A549 (cell line): Measurements from ENCODE around the gene UBE2N. TPM values are rescaled to one million over a fixed set of nuclear protein-coding genes. Genes with fewer than 3 reads are reported as not detected.
A peak's percentile ranks its signal among the peaks of the same experiment; 100 is the strongest.

ENCODE experiments used
- ATAC-seq, 2 experiments: fragments of 200-7000 bp in 1 of 2; fragments of >200 bp in 1 of 2; cut with Nextera tagmentation in 1 of 2; cut with Tn5 transposase in 1 of 2; 3 replicates each; pipeline versions ENCODE4 v1.8.0 to v1.9.1; 2018 to 2020; ENCODE audit warnings: mild to moderate bottlenecking in 1 of 2, moderate library complexity in 1 of 2
- CTCF ChIA-PET: fragments of 300-600 bp; sonication (Branson Sonifier 250); formaldehyde crosslinking; extraction: SDS; loops from one replicate; lab custom pipeline; 2021; ENCODE audit warnings: antibody characterized with exemption, inconsistent platforms; lab: Yijun Ruan, JAX
- POLR2A ChIA-PET: fragments of 350-600 bp; formaldehyde crosslinking; extraction: SDS; loops from one replicate; lab custom pipeline; 2021; ENCODE audit warnings: antibody characterized with exemption, inconsistent platforms; lab: Yijun Ruan, JAX
- DNase-seq, 2 experiments: peaks; one replicate each; pipeline versions ENCODE4 v3.0.0 to v3.0.0-alpha.2; 2011 to 2016; ENCODE audit warnings: low read depth in 1 of 2, low spot score in 1 of 2
- FAIRE-seq: peaks from 2 replicates; lab custom pipeline; 2011; peaks lifted over from hg19 to GRCh38; lab: Jason Lieb, UNC
- H3K27ac ChIP-seq, 2 experiments: fragments of >200 bp; sonication (Bioruptor Twin); formaldehyde crosslinking; 3 replicates each; pipeline ENCODE4 v1.5.1; 2016 to 2017
- H3K4me1 ChIP-seq: fragments of >200 bp; sonication (Bioruptor Twin); formaldehyde crosslinking; 3 replicates; pipeline ENCODE4 v1.6.1; 2016
- H3K4me2 ChIP-seq: fragments of >200 bp; sonication (Bioruptor Twin); formaldehyde crosslinking; 3 replicates; pipeline ENCODE4 v1.6.1; 2016
- H3K4me3 ChIP-seq: fragments of >200 bp; sonication (Bioruptor Twin); formaldehyde crosslinking; 3 replicates; pipeline ENCODE4 v1.5.1; 2016
- H3K9me3 ChIP-seq: fragments of >200 bp; sonication (Bioruptor Twin); formaldehyde crosslinking; 3 replicates; pipeline ENCODE4 v1.6.1; 2016
- CBX2 ChIP-seq: fragments of 200-600 bp; sonication (generic); IDR thresholded peaks from 2 replicates; pipeline ENCODE4 v1.6.1; 2016; ENCODE audit warnings: low read depth, mild to moderate bottlenecking, borderline replicate concordance
- CEBPB ChIP-seq, 2 experiments: fragments of >200 bp in 1 of 2; sonication (Bioruptor Twin) in 1 of 2; formaldehyde crosslinking in 1 of 2; IDR thresholded peaks; 2 replicates each; pipeline ENCODE4 v1.6.1; 2012 to 2016
- EHMT2 ChIP-seq: fragments of 200-600 bp; sonication (generic); IDR thresholded peaks from 2 replicates; pipeline ENCODE4 v1.6.1; 2016; ENCODE audit warnings: antibody characterized with exemption, low read depth, mild to moderate bottlenecking, moderate library complexity
- ELK1 ChIP-seq: fragments of 150-350 bp; IDR thresholded peaks from 2 replicates; pipeline ENCODE4 v1.6.1; 2014; ENCODE audit warnings: low read depth, mild to moderate bottlenecking, low read length
- EP300 ChIP-seq, 2 experiments: fragments of >200 bp; sonication (Bioruptor Twin); formaldehyde crosslinking; IDR thresholded peaks; 2 replicates in 1 of 2; 3 replicates in 1 of 2; pipeline ENCODE4 v1.6.1; 2016 to 2017
- ESRRA ChIP-seq: fragments of 150-350 bp; IDR thresholded peaks from 2 replicates; pipeline ENCODE4 v1.6.1; 2014; ENCODE audit warnings: mild to moderate bottlenecking, low read length, borderline replicate concordance
- FOSB ChIP-seq: fragments of 250-450 bp; sonication (Bioruptor Pico); IDR thresholded peaks from 2 replicates; pipeline ENCODE4 v1.5.0; 2020; ENCODE audit warnings: mild to moderate bottlenecking, moderate library complexity
- GATA3 ChIP-seq: IDR thresholded peaks from 2 replicates; pipeline ENCODE4 v1.6.1; 2012; ENCODE audit warnings: borderline replicate concordance
- HES2 ChIP-seq: fragments of >200 bp; sonication (Bioruptor Twin); formaldehyde crosslinking; IDR thresholded peaks from 2 replicates; pipeline ENCODE4 v1.6.1; 2016
- JUN ChIP-seq, 2 experiments: fragments of >200 bp; sonication (Bioruptor Twin); formaldehyde crosslinking; IDR thresholded peaks; 2 replicates in 1 of 2; 3 replicates in 1 of 2; pipeline ENCODE4 v1.6.1; 2016 to 2017
- KDM1A ChIP-seq: fragments of 200-600 bp; sonication (generic); IDR thresholded peaks from 2 replicates; pipeline ENCODE4 v1.6.1; 2016; ENCODE audit warnings: low read depth, mild to moderate bottlenecking
- MAFK ChIP-seq: fragments of 450-650 bp; IDR thresholded peaks from 2 replicates; pipeline ENCODE4 v1.6.1; 2014; ENCODE audit not compliant: partially characterized antibody
- MAX ChIP-seq: IDR thresholded peaks from 2 replicates; pipeline ENCODE4 v1.6.1; 2012
- MYC ChIP-seq: IDR thresholded peaks from 2 replicates; pipeline ENCODE4 v1.6.1; 2012; ENCODE audit warnings: mild to moderate bottlenecking, inconsistent platforms, low read length, improper control_type of control experiment, borderline replicate concordance
- NR3C1 ChIP-seq: fragments of >200 bp; sonication (Bioruptor Twin); formaldehyde crosslinking; IDR thresholded peaks from 3 replicates; pipeline ENCODE4 v1.6.1; 2017
- REST ChIP-seq: fragments of 200-600 bp; sonication (generic); IDR thresholded peaks from 2 replicates; pipeline ENCODE4 v1.6.1; 2016; ENCODE audit warnings: antibody characterized with exemption, mild to moderate bottlenecking, moderate library complexity
- SMC3 ChIP-seq: fragments of >200 bp; sonication (Bioruptor Twin); formaldehyde crosslinking; IDR thresholded peaks from 3 replicates; pipeline ENCODE4 v1.6.1; 2018; ENCODE audit warnings: inconsistent platforms
- TFCP2L1 ChIP-seq: fragments of 250-450 bp; sonication (Bioruptor Pico); IDR thresholded peaks from 2 replicates; pipeline ENCODE4 v1.5.0; 2021; ENCODE audit warnings: mild to moderate bottlenecking
- TP53 ChIP-seq: fragments of 250-450 bp; sonication (Bioruptor Pico); IDR thresholded peaks from 2 replicates; pipeline ENCODE4 v1.5.0; 2021; ENCODE audit warnings: mild to moderate bottlenecking, moderate library complexity
- ZC3H11A ChIP-seq: fragments of 450-650 bp; IDR thresholded peaks from 2 replicates; pipeline ENCODE4 v1.6.1; 2014; ENCODE audit warnings: antibody characterized with exemption, mild to moderate bottlenecking
- ZSCAN20 ChIP-seq: fragments of 250-450 bp; sonication (Bioruptor Pico); IDR thresholded peaks from 2 replicates; pipeline ENCODE4 v1.8.0; 2022; ENCODE audit warnings: mild to moderate bottlenecking, moderate library complexity
- WGBS: methylation state at CpG from one replicate; pipeline ENCODE4 v1.1.6; 2017; ENCODE audit errors: missing lambda C conversion rate; 5-methylcytosine and 5-hydroxymethylcytosine counted together
- polyA plus RNA-seq, 4 experiments: library from polyadenylated mRNA; depleted of rRNA in 3 of 4; stranded (reverse); fragments of >200 nt; fragmentation: RNase III in 1 of 4; extraction: RNeasy Plus Mini Kit Qiagen cat#74134 plus additional on column Dnase treatment in 1 of 4; gene quantifications; 2 replicates in 3 of 4; 3 replicates in 1 of 4; pipeline ENCODE4 v1.2.3, GENCODE V29; 2011 to 2017
- TF ChIP-seq, protein P1 (sequence below): fragments of 250-450 bp; sonication (Bioruptor Pico); IDR thresholded peaks from 2 replicates; pipeline ENCODE4 v1.5.0; 2020; ENCODE audit warnings: low read depth, mild to moderate bottlenecking, moderate library complexity
- TF ChIP-seq, protein P2 (sequence below): fragments of 250-450 bp; sonication (Bioruptor Pico); IDR thresholded peaks from 2 replicates; pipeline ENCODE4 v1.5.0; 2021; ENCODE audit warnings: mild to moderate bottlenecking, moderate library complexity, borderline replicate concordance

Gene UBE2N
- polyA plus RNA-seq, 2 of the 4 experiments (the other 2 are of a cell fraction), result 160 to 168 TPM

DNA sequence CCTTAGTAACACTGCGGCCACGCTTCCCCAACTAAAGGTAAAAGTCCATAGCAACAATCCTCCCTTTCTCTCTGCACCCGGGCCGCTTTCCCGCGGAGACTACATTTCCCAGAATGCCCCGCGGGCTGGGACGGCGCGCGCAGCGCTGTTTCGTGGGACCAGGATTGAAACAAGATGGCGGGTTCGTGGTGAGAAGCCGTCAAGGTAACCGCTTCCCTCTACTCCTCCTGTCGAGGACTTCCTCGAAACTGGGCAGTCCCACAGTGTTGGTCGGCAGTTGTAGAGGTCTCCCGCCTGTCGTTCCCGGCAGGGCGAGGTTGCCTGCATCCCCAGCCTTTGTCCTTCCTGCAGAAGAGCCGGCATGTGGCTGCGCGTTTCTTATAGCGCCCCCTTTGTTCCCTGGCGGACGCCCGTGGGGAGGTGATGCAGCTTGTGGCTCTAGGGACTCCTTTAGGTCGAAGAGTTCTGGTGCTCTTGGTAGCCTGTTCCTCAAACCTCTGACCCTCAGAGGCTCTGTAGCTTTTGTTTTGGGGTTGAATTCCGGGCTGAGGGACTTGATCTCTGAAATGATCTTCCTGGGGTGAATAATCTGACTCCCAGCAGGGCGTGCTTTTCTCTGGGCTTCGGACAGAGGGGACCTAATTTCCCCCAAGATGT lies 25.7 kb upstream of the UBE2N start, which contains the start of gene MRPL42 (continued):
- no peak for TF ChIP-seq TP53

- H3K4me1 ChIP-seq, result peaks cover 14% of the 10 kb centered on the region; the same call in 2 of the 3 replicates
- ChIA-PET POLR2A (interaction anchor here (0.6 to 1.6 kb wide), 7 partner anchors 9 to 636 kb away, joined by 3 to 10 read pairs (median 4); partner anchors contain the start of gene UBE2N), CTCF (interaction anchor here (0.6 to 3.3 kb wide), 13 partner anchors 8 to 637 kb away, joined by 3 to 10 read pairs (median 3); partner anchors contain the start of gene UBE2N)
- no peak overlapping the region; the same call in 2 of the 3 replicates for H3K4me3 ChIP-seq
- no peaks in the 10 kb centered on the region for H3K9me3 ChIP-seq
- WGBS, result 75% methylated on average over 9 of the region's 9 CpGs
- FAIRE-seq (no peak), DNase-seq (no peak), ATAC-seq (no peak)
- no peak for TF ChIP-seq ZSCAN20 (CRISPR knock-in tag)
- no peak for TF ChIP-seq HES2
- no peak for TF ChIP-seq TP53
- no peak for TF ChIP-seq KDM1A
- TF ChIP-seq NR3C1, result no peak
- TF ChIP-seq, protein P1, sequence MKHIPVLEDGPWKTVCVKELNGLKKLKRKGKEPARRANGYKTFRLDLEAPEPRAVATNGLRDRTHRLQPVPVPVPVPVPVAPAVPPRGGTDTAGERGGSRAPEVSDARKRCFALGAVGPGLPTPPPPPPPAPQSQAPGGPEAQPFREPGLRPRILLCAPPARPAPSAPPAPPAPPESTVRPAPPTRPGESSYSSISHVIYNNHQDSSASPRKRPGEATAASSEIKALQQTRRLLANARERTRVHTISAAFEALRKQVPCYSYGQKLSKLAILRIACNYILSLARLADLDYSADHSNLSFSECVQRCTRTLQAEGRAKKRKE, result no peak
- TF ChIP-seq MAX, result no peak
- no peak for TF ChIP-seq GATA3
- no peak for TF ChIP-seq SMC3
- TF ChIP-seq MAFK, result no peak
- no peak for TF ChIP-seq ZC3H11A
- TF ChIP-seq CEBPB (IDR thresholded peaks at IDR 0.05), result no peak
- H3K27ac ChIP-seq, result peak overlapping the region; percentile 87 to 93; a peak in 5 of 6 replicates
- H3K4me2 ChIP-seq, result peak overlapping the region; percentile 25; the same call in 1 of the 3 replicates
Observed at GRCh38 chr12:93466625-93467350, 25.0 kb upstream of the UBE2N start.

DNA sequence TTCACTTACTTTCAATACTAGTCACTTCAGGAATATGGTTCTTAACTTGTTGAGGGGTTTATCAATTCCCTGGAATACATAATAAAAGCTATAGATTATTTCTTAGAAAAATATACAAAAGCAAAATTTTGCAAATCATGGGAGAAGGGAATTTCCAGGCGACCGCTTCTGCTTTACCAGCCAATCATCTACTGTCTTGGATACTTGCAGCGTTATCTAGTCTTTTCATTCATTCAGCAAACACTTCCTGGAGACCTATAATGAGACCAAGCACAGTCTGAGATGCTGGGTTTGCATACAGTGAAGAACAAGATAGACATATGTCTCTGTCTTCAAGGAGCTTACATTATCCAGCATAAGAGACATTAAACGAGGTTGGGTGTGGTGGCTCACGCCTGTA lies 24.1 kb upstream of the UBE2N start:
- DNase-seq (no peak), ATAC-seq (no peak), FAIRE-seq (no peak)
- H3K9me3 ChIP-seq, result no peaks in the 10 kb centered on the region
- ChIA-PET POLR2A (no interaction called here), CTCF (interaction anchor here (1.0 to 3.3 kb wide), 3 partner anchors 17 to 636 kb away, joined by 3 to 9 read pairs (median 5); no protein-coding TSS in a partner anchor)
- H3K4me1 ChIP-seq, result peaks cover 14% of the 10 kb centered on the region; the same call in 2 of the 3 replicates
- no peak overlapping the region for H3K27ac ChIP-seq
- 77% methylated on average over 5 of the region's 5 CpGs for WGBS
- no peak overlapping the region for H3K4me3 ChIP-seq
- H3K4me2 ChIP-seq, result no peak overlapping the region
- TF ChIP-seq JUN (IDR thresholded peaks at IDR 0.05) (no peak), MYC (no peak), REST (no peak), CBX2 (no peak), ESRRA (no peak), FOSB (no peak), ELK1 (no peak), TFCP2L1 (CRISPR knock-in tag) (no peak), EP300 (IDR thresholded peaks at IDR 0.05) (no peak), SMC3 (no peak), EHMT2 (no peak)
- TF ChIP-seq, protein P1, result no peak
- TF ChIP-seq, protein P2, sequence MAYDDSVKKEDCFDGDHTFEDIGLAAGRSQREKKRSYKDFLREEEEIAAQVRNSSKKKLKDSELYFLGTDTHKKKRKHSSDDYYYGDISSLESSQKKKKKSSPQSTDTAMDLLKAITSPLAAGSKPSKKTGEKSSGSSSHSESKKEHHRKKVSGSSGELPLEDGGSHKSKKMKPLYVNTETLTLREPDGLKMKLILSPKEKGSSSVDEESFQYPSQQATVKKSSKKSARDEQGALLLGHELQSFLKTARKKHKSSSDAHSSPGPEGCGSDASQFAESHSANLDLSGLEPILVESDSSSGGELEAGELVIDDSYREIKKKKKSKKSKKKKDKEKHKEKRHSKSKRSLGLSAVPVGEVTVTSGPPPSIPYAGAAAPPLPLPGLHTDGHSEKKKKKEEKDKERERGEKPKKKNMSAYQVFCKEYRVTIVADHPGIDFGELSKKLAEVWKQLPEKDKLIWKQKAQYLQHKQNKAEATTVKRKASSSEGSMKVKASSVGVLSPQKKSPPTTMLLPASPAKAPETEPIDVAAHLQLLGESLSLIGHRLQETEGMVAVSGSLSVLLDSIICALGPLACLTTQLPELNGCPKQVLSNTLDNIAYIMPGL (CRISPR knock-in tag), result no peak
